GM11168 (cell line): ENCODE measurements around the gene ZMIZ1.
"Not testable (repeated sequence)": the region's sequence is repeated elsewhere in the genome, so short reads cannot be mapped to it uniquely, and the experiment has no call there.

Experiments used
- in situ Hi-C: fragments of 300-500 bp; cut with MboI; formaldehyde crosslinking; loops from one replicate; pipeline ENCODE4 v1.12.0; 2022; ENCODE audit warnings: low sequenced_read_pairs; ENCODE audit not compliant: unreplicated experiment

Gene ZMIZ1

GRCh38 chr10:79337783-79338469 lies 269.2 kb downstream of the ZMIZ1 start:
- in situ Hi-C loops = not testable (repeated sequence)

- in situ Hi-C loops = no loop called here
Observed at GRCh38 chr10:79339266-79339665, 270.5 kb downstream of the ZMIZ1 start.

- in situ Hi-C loops = no loop called here
Observed at GRCh38 chr10:79340646-79341244, 272.0 kb downstream of the ZMIZ1 start.

DNA sequence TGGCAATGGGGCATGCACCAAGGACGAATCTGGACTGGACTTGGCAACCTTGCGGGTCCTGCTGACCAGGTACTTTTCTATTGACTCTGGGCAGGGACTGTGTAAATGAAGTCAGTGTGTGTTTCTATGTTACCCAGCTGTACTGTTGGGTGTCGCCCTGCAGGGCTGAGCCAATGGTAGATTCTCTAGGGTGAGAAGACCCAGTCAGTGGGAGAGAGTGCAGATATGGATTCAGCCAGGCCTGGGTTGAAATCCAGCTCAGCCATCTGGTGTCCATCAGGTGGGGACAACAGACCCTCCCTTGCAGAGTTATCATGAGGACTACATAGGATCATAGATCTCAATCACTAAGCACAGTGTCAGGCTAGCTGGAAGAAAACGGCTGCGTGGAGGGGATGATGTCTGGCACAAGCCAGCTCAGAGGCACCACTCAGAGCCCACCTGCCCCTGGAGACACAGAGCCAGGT lies 273.6 kb downstream of the ZMIZ1 start:
- in situ Hi-C loops = no loop called here

DNA sequence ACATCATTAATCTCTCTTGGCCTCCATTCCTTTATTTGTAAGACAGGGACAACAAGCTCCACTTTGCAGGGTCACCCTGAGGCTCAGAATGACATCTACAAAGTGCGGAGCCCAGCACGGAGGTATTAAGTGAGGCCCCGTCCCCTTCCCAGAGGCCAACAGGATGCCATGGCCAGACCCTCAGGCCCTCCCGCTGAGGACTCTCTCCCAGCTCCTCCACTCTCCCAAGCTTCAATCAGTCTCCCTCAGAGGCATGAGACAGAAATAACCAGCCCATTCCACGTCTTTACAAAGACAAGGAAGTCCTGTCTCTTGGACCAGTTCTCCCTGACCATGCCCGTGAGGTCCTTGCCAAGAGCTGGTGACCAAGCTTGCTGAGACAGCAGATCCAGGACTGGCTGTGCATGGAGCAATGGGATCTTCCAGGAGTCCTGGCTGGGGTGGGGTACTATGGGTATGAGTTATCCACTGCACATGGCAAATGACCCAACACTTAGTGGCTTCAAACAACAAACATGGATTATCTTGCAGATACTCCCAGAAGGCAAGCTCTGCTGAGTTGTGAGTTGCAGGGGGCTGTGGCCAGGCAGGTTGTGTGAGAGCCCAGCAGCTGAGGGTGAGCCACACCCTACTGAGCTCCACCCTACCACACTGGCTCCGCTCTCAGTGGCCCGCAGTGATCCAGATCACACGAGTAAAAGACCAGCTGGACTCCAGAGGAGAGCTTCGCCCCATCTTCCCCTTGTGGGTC lies 274.2 kb downstream of the ZMIZ1 start:
- in situ Hi-C loops = no loop called here

DNA sequence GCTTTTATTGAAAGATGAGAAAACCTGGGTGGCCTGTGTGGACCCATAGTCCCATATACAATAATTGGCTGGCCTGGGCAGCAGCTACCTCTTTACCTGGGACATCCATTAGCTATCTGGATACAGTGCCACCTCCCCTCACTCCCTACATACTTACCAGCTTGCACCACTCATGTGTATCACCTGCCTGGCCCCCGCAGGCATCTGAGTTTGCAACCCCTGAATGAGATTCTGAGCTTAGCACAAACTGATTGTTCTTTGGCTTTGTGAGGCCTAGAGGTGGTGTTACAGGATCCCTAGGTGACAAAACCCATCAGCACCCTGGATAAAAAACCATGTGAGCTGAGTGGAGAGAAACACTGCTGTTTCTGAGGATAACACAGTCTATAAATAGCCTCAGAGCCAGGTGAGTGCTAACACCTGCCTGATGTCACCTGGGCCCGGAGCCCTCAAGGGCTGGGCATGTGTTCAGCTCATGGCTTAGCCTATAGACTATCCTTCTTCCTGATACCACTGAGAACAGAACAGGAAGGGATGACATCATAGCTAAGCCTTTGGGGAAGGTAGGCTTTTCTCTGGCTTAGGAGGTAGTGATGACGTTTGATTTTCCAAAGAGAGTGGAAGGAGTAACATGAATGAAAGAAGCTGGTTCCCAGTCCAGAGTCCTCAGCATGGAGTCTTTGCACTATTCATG lies 275.9 kb downstream of the ZMIZ1 start:
- in situ Hi-C loops = no loop called here

DNA sequence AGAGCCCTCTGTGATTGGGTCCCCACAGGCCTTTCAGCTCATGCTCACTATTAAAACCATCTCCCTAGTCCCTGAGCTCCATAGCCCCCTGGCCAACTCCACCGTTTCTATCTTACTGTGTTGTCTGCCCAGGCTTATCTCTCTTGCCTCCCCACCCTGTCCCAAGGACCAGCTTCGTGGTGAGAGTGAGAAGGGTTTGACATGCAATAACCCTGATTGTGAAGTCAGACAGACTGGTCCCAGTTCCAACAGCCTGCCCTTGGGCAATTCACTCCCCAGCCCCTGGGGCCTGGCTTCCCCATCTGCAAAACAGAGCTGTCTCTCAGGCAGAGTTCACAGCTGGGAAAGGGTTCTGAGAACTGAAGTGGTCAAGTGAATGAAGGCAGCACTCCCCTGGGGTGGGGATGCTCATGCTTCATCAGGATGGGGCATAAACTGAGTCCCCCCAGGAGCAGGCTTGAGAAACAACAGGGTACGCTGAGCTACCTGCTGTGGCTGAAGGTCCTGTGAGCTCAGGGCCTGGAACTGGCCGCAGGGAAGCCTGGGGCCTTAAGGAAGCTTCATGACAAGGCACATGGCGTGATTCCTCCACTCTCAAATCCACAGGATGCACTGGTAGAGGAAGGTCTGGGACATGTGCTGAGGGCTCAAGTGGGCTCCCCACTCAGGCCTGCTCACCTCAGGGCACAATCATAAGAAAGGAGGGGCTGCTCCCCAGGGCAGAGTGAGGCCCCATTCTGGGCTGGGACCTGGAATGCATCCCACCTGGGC lies 276.7 kb downstream of the ZMIZ1 start:
- in situ Hi-C loops = no loop called here

DNA sequence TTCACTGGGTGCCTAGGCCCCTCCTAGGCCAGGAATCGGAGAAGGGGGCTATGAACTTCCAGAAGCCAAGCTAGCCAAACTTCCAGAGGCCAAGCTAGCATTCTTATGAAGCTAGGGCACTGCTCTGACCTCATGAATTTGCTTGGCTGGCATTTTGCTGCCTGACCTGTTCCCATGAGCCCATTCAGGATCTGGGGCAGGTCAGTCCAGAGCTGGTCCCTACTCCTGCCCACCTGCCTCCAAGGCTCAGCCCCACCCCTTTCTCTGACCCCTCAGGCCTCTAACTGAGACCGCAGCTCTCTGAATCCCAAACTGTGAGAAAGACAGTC lies 277.2 kb downstream of the ZMIZ1 start:
- in situ Hi-C loops = no loop called here

DNA sequence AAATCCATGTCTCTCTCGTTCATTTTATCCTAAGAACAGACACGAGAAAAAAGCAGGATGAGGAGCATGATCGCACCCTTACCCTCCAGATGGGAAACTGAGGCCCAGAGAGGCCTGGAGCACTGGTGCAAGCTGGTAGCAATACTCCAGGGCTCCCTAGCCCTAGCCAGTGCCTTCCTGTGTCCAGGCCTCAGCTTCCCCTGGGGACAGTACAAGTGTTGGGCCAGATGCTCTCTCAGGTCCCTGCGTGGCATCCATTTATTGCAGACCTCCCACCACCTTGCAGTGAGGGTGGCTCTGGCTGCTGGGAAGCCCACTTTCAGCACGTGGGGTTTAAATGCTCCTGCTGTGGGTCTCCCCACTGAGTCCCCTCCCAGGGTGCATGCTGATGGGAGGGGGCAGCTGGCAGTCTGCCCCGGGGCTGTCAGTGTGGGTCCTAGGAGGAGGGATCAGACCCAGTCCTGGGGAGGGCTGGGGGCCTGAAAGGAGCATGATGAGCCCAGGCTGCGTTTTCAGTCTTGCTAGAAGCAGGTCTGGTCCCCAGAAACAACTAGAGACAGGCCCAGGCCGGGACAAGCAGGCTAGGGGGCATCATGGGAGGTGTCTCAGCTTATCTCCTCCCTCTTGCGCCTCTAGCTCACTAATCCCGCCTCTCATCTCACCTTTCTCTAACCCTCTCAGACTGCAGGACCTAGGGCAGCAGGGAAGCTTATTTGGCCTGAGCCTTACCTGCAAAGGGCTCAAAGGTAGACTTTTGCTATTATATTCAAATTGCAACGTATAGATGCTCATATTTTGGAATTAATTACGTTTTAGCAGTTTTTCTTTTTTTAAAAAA lies 277.8 kb downstream of the ZMIZ1 start:
- in situ Hi-C loops = no loop called here

- in situ Hi-C loops = no loop called here
Observed at GRCh38 chr10:79347226-79347893, 278.6 kb downstream of the ZMIZ1 start, which contains the start of gene PPIF. PPIF (plus strand) TSS chr10:79347469; CDS start chr10:79347549, 80 bp downstream.

DNA sequence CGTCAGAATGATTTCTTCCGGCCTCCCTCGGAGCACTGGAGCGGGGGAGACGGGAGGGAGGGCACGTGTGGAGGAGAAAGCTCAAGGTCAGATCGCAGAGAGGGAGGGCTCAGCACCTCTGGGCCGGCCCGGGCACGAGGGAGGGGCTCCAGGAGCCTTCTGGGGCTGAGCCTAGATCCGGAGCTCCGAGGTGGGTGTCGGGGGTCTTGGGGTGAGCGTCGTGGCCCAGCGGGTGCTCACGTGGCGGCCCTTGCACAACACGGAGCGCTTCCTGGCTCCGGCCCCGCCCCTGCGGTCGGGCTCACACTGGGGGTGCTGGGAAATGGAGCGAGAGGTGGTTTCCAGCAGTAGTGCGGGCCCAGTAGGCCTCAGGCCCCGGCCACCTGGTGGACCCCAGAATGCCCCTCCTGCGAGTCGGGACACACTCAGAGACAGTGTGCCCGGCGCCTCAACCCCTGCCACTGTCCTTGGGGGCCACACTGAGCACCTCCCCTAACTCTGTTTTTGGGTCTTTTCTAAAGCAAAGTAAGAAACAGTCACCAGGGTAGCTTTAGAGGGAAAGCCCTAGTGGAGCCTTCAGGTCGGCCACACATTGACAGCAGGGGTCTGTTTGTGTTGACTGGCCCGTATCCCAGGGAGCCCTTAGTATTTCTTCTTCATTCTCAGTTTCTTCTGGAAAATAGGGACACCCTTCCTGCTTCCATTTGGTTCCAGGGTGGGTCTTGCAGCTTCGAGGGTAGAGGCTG lies 279.3 kb downstream of the ZMIZ1 start:
- in situ Hi-C loops = no loop called here

- in situ Hi-C loops = no loop called here
Observed at GRCh38 chr10:79348640-79348988, 279.8 kb downstream of the ZMIZ1 start.

GRCh38 chr10:79349072-79349491 lies 280.3 kb downstream of the ZMIZ1 start:
- in situ Hi-C loops = no loop called here

DNA sequence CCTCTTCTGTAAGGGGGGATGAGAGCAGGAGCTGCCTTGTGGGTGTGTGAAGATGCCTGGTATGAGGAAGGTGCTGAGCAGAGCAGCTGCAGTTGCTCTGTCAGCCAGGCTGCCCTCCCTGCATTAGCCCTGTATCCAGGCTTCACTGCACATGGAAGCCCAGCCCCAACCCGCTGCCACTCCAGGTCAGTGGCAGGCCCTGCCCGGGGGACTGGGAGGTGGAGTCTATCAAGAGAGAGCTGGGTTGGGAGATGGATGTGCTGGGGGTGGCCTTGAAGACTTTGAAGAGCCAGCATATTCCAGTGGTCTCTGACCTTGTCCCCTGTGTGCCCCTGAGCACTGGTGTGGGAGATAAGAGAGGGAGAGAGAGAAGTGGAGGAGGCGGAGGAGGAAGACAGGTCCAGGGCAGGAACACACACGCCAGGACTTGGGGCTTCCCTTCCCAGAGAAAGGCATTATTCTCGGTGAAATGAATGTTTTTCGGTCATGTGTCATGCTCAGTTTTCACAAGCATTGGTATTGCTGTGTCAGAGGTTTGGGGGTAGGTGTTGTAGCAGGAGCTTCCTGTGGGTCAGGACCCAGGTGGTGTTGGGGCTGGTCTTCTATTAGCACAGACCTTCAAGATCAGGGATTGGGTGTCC lies 281.1 kb downstream of the ZMIZ1 start:
- in situ Hi-C loops = no loop called here

DNA sequence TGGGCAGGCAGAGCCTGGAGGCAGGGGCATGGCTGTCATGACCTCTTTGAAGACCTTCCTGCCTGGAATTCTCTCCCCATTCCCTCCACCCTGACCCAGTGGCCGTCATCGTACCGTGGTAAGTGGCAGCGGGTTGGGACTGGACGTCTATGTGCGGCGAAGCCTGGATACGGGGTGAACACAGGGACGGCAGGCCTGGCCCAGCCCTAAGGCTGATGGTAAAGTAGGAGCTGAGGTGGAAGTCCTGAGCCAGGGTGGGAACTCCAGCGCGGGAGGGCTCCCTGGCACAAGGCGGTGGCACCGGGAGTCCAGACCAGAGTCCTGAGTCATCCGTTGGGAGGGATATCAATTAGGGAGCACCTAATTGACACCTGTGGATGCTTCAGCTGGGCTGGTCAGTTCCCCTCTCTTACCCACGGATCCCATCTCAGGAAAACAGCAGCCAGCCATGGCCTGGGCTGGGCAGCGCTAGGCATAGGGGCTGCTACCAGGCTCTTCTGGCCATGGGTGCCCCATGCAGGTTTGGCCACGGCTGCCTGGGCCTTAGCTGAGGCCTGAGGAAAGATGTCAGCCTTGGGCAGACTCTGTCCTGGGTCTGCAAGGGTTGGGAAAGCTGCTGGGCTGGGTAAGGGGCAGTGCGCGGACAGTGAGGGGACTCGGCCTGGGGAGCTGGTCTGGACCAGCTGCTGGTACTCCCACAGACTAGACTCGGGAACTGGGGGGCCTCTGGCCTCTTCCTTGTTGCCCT lies 281.8 kb downstream of the ZMIZ1 start:
- in situ Hi-C loops = no loop called here

DNA sequence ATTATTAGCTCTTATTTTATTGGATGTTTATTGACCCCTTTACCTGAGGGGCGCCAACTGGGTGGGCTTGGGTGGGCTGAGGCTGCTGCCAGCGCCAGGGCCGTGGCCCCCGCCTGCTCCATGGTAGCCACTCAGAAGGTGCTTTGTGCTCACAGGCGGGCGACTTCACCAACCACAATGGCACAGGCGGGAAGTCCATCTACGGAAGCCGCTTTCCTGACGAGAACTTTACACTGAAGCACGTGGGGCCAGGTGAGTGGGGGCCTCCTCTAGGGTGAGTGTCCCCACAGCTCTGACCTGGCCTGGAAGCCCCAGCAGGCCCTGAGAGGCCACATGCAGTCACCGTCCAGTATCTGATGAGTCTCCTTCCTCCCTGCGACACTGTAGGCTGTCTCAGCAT lies 282.6 kb downstream of the ZMIZ1 start:
- in situ Hi-C loops = no loop called here
